GM12872 (cell line): ENCODE measurements around the gene R3HDM1.

Experiments used
- CTCF ChIP-seq: IDR thresholded peaks from 3 replicates; pipeline ENCODE4 v1.5.1; 2011; ENCODE audit warnings: low read depth, mild to moderate bottlenecking, low read length, moderate library complexity; ENCODE audit not compliant: insufficient read depth

Gene R3HDM1

GRCh38 chr2:135531231-135532197 is at the start of gene R3HDM1:
R3HDM1 (plus strand) TSS chr2:135531484; CDS start chr2:135604846, 73,362 bp downstream.
- TF ChIP-seq CTCF, result peak; percentile 45; the same call in 2 of the 3 replicates

GRCh38 chr2:135485441-135485840 is 45.8 kb upstream of the R3HDM1 start:
- no peak for TF ChIP-seq CTCF

- TF ChIP-seq CTCF, result no peak
Measured at GRCh38 chr2:135490376-135490775, 40.9 kb upstream of the R3HDM1 start.

DNA sequence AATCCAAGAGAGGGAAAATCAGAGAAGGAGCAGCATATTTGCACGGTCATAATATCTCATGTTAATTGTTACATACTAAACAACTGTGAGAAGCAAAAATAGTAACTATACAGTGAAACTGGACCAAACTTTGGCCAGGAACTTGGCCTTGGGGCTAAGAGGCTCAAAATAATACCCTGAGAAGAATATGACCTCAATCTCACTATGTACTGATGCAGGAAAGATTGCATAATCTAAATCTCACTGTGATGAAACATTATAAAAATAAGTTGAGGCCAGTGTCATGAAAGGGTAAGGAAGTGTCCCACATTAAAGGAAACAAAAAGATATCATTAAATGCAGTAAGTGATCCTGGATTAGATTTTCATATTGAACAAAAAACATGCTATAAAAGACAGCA is 36.8 kb upstream of the R3HDM1 start:
- TF ChIP-seq CTCF, result no peak

- no peak for TF ChIP-seq CTCF
Measured at GRCh38 chr2:135494917-135495316, 36.4 kb upstream of the R3HDM1 start.

- TF ChIP-seq CTCF, result no peak
Measured at GRCh38 chr2:135504811-135505210, 26.5 kb upstream of the R3HDM1 start.

GRCh38 chr2:135510577-135510976 is 20.7 kb upstream of the R3HDM1 start:
- no peak for TF ChIP-seq CTCF
